ENCODE results near the gene GLIS1.
"Not testable (repeated sequence)": the region's sequence is repeated elsewhere in the genome, so short reads cannot be mapped to it uniquely, and the experiment has no call there.

GLIS1 gene

GRCh38 chr1:53561503-53562105 lies 177.4 kb downstream of the GLIS1 start:
- no peak for DNase-seq (ENCODE audit: low read depth in 2 of 2)

- no peak for DNase-seq (ENCODE audit: low read depth in 2 of 2)
Observed at GRCh38 chr1:53560581-53561502, 178.1 kb downstream of the GLIS1 start.

DNA sequence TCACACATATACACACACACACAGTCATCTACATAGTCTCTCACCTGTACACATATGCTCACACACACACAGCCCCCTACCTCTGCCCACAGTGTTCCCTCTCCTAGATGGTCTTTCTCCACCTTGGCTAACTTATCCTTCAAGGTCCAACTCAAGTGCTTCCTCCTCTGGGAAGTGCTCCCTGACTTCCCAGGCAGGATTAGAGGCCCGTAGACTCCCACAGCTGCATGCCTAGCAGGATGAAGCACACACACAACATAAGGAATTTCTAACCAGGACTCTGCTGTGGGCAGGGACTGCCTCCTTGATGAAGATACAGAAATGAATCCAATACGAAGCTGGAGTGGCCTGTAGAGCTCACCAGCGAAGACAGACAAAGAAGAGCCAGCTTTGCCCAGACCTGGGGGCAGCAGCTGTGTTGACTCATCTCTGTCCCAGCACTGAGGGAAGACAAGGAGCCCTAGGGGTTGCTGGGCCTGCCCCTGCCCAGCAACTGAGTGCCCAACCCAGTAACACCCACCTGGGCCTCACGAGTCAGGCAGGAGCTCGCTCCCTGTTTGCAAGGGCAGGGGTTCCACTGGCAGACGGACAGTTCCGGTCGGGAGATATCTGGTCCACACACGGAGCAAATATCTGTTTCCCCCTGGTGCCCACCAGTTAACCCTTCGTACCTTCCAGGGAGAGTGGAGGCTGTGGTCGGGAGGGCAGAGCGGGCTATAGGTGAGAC lies 178.9 kb downstream of the GLIS1 start:
- no peak for DNase-seq (ENCODE audit: low read depth in 2 of 2)

GRCh38 chr1:53559391-53559815 lies 179.6 kb downstream of the GLIS1 start:
- no peak for DNase-seq (ENCODE audit: low read depth in 2 of 2)

GRCh38 chr1:53558739-53559315 lies 180.1 kb downstream of the GLIS1 start:
- no peak for DNase-seq (ENCODE audit: low read depth in 2 of 2)

GRCh38 chr1:53557830-53558738 lies 180.9 kb downstream of the GLIS1 start:
- no peak for DNase-seq (ENCODE audit: low read depth in 2 of 2)

- no peak for DNase-seq (ENCODE audit: low read depth in 2 of 2)
Observed at GRCh38 chr1:53557369-53557768, 181.6 kb downstream of the GLIS1 start.

DNA sequence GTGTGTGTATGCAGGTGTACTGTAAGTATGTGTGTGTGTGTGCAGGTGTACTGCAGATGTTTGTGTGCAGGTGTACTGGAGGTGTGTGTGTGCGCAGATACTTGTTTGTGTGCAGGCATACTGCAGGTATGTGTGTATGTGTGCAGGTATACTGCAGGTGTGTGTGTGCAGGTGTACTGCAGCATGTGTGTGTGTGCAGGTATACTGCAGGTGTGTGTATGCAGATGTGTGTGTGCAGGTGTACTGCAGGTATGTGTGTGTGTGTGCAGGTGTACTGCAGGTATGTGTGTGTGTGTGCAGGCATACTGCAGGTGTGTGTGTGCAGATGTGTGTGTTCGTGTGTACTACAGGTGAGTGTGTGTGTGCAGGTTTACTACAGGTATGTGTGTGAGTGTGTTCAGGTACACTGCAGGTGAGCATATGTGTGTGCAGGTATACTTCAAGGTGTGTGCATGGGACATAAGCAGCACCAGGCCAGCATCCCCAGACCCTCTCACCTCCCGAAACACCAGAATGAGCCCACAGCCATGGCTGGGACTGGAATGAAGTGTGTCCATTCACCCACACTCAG lies 182.2 kb downstream of the GLIS1 start:
- DNase-seq (ENCODE audit: low read depth in 2 of 2): no peak

- DNase-seq (ENCODE audit: low read depth in 2 of 2): not testable (repeated sequence)
Observed at GRCh38 chr1:53555620-53556326, 183.2 kb downstream of the GLIS1 start.

DNA sequence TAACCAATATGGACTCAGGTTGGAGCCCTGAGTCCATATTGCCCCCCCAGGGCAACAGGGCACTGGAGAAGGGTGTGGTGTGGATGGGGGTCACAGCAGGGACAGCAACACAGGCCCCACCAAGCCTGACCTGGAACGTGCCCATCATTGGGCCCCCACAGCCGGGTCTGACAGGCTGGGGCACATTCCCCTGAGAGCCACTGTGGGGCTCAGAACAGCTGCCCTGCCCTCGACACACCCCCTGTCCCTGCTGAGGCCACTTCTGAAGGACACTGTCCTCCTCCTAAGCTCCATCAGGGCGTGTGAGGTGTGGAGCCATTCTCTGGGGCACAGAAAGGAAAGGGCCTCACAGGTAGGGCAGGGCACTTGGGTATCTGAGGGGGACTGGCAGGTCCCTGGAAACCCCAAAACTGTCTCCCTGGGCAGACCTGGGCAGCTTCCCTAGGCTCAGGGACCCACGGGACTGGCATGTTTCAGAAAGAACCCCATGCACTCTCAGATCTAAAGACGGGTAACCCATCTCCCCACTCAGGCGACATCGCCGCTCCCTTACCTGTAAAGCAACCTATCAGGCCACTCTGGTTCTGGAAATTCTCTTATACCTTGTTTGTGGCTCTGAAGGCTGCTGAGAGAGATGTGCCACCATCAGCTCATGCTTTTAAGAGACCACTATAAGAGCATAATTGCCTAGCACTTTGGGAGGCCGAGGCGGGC lies 184.2 kb downstream of the GLIS1 start:
- DNase-seq (ENCODE audit: low read depth in 2 of 2): no peak

DNA sequence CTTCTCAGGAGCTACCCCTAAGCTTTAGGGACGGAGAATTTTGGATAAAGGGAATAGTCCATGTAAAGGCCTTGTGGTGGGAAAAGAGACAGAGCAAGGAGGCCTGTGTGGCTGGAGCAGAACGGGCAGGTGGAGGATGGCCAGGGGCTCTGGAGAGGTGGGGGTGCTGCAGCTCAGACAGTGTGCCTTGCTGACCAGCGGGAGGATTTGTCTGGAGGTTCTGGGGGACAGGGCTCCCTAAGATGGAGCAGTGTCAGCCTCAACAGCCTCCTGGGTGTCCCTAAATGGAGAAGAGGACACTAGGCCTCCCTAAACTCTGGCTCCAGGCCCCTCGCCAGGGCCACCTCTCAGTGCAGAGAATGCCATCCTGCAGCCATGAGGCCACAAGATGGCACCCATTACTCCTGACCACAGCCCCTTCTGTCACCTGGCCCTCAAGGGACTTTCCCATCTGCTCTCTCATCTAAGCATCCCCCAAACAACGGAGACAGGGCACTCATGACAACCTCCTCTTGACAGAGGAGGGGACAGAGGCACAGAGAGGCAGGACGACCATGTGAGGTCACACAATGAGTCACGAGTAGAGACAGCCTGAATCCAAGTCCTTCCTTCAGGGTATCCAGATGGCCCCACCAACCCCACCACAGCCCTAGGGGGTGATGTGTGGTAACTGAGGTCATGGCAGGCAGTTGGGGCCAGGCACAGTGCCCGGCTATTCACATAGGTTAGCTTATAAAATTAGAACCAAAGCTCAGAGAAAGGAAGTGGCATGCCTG lies 185.0 kb downstream of the GLIS1 start:
- no peak for DNase-seq (ENCODE audit: low read depth in 2 of 2)

DNA sequence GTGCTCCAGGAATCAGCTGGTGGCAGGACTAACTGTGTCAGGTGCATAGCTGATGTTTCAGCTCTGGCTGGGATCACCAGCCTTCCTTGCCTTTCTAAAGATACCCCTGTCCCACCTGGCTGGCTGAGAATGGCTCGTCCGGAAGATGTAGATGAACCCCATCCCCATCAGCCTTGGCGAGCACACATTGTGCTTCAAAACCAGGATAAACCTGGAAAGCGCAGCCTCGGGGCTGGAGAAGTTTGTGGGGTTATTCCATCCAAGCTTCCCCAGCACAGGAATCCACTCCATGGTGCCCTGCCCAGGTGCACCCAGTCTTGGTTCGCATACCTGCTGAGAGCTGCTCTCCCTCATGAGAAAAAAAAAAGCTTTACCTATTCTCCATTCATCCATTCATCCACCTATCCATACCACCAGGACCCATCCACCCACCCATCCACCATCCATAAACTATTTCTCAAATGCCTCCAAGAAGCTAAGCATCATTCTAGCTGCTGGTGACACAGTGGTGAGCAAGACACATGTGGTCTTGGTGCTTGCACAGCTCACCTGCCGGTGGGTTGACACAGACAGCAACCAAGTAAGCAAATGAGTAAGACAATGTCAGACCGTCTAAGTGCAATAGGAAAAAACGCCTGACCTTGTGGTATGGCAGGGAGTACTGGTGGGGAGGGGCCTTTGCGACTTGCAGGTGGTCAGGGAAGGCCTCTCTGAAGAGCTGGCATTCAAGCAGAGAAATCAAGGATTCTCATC lies 185.8 kb downstream of the GLIS1 start:
- DNase-seq (ENCODE audit: low read depth in 2 of 2): no peak

DNA sequence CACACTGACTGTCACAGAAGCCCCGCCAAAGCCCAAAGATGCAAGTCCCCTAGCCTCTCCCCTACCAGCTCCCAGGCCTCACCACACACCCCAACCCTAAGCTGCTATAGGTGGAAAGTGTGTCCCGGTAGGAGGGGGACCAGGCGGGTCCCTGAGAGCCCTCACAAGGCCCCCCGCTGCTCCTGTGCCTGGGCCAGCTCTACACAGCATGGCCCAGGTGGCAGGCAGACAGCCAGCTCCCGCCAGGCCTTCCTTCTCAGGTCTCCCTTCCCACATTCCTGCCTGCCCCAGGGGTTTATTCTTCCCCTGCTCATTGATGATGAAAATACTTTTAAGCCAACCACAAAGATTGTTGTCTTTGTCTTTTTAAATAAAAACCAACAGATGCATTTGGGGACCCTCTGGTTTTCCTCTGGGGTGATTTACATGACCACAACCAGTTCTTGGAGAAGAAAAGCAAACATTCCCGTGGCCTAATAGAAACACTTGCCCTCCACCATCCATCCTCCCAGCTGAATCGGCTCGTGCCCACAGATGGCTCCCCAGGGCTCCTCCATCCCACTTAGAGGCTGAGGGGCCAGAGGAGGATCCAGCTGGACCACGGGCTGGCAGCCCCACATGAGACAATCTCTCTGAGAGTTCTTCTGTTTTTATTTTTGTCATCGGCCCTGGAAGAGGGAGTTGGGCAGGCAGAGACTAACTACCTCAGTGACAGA lies 186.7 kb downstream of the GLIS1 start:
- DNase-seq (ENCODE audit: low read depth in 2 of 2): no peak

- DNase-seq (ENCODE audit: low read depth in 2 of 2): no peak
Observed at GRCh38 chr1:53551428-53551995, 187.5 kb downstream of the GLIS1 start.

GRCh38 chr1:53550201-53550741 lies 188.7 kb downstream of the GLIS1 start:
- DNase-seq (ENCODE audit: low read depth in 2 of 2): no peak

DNA sequence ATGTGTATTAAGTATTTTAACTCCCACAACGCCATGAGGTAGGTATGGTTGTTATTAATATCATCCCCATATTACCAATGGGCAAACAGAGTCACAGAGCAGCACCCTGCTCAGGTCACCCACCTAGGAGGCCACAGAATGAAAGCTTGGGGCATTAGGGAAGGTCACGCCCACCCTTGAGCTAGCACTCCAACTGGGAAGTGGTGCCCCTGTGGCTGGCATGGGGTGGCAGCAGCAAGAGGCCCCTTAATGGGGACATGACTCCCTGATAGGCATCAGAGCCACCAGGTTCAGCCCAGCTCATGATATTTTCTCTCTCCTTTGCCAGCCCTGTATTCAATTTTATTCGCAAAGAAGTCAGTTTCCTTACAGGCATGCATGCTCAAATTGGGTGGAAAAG lies 189.2 kb downstream of the GLIS1 start:
- no peak for DNase-seq (ENCODE audit: low read depth in 2 of 2)

DNA sequence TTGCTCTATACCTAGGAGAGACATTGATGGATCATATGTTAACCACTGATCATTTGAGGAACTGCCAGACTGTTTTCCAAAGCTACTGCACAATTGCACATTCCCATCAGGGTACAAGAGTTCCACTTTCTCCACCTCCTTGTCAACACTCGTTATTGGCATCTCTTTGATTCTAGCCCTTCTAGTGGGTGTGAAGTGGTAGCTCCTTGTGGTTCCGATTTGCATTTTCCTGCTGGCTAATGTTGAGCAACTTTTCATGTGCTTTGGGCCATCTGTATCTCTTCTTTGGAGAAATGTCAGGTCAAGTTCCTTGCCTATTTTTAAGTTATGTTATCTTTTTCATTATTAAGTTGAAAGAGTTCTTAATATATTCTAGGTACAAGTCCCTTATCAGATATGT lies 189.7 kb downstream of the GLIS1 start:
- DNase-seq (ENCODE audit: low read depth in 2 of 2): no peak
